ENCODE measurements around the gene UHRF2. TPM values are rescaled to one million over a fixed set of nuclear protein-coding genes. Genes with fewer than 3 reads are reported as not detected.

Gene UHRF2
- total and polyA plus RNA-seq, 2 donors (not counting 3 experiments of a cell fraction or from before 2014, with no cell fraction given): 63.5 to 101 TPM

GRCh38 chr9:6444128-6444527 lies 31.1 kb downstream of the UHRF2 start:
- ChIA-PET POLR2A (no interaction called here), CTCF (interaction anchor here (1.0 to 1.6 kb wide), 2 partner anchors 13 to 22 kb away, joined by 3 read pairs; no protein-coding TSS in a partner anchor)
- H3K4me3 ChIP-seq (replicated peaks in 1 of 3; ENCODE audit: insufficient read depth in 1 of 3, low read depth in 1 of 3, low read length in 3 of 3): no peak overlapping the region
- H3K9me1 ChIP-seq (replicated peaks; ENCODE audit: control insufficient read depth, extremely low read depth, insufficient read depth, low read length): no peaks in the 10 kb centered on the region
- no peak overlapping the region for H3K4me2 ChIP-seq (ENCODE audit: insufficient read depth, low read length)
- no peak overlapping the region for H3K27ac ChIP-seq (ENCODE audit: insufficient read depth, low read depth, low read length)
- no peaks in the 10 kb centered on the region for H3K27me3 ChIP-seq (ENCODE audit: control insufficient read depth in 2 of 2, insufficient read depth in 2 of 2, low read length in 2 of 2)
- H4K20me1 ChIP-seq (replicated peaks; ENCODE audit: control insufficient read depth, extremely low read depth, insufficient read depth, low read length): peaks cover 7% of the 10 kb centered on the region
- peaks cover 2 to 4% of the 10 kb centered on the region in 2 experiments for H3K36me3 ChIP-seq (ENCODE audit: control insufficient read depth in 2 of 2, extremely low read depth in 1 of 2, insufficient read depth in 2 of 2, low read length in 2 of 2)
- BruUV-seq (replicated peaks): no TSS peak
- no peak for TF ChIP-seq GATA2 (IDR thresholded peaks at IDR 0.05; ENCODE audit: insufficient read depth, insufficient read length, low read depth, low read length)
- TF ChIP-seq FOS (IDR thresholded peaks at IDR 0.05; ENCODE audit: borderline replicate concordance, insufficient read depth, low read length): no peak
- no peak for TF ChIP-seq EZH2 (IDR thresholded peaks at IDR 0.05; ENCODE audit: borderline replicate concordance, low read depth, low read length, severe bottlenecking)
- no peak for TF ChIP-seq JUN (IDR thresholded peaks at IDR 0.05; ENCODE audit: borderline replicate concordance, insufficient read depth, insufficient read length, low read depth)
- no peak for TF ChIP-seq POLR2A (IDR thresholded peaks at IDR 0.05; ENCODE audit: low read depth, low read length)
- no peak for TF ChIP-seq CTCF (IDR thresholded peaks at IDR 0.05; ENCODE audit: extremely low read depth in 1 of 2, insufficient read depth in 1 of 2, low read depth in 1 of 2, low read length in 2 of 2)
- no peak for TF ChIP-seq POLR2AphosphoS5 (IDR thresholded peaks at IDR 0.05; ENCODE audit: insufficient read depth, low read depth, low read length)
- TF ChIP-seq MYC (IDR thresholded peaks at IDR 0.05; ENCODE audit: low read depth, low read length): no peak
- no peak for TF ChIP-seq MAX (IDR thresholded peaks at IDR 0.05; ENCODE audit: insufficient read depth, insufficient read length)
- FAIRE-seq: no peak
- peaks cover 100% of the 10 kb centered on the region for H3K79me2 ChIP-seq (ENCODE audit: control insufficient read depth, insufficient read depth, low read length)
- dilution Hi-C loops (cut with MboI; ENCODE audit: extremely low pct_ligation_motif_present, low sequenced_read_pairs): no loop called here
- peaks cover 17% of the 10 kb centered on the region for H3K4me1 ChIP-seq (ENCODE audit: control insufficient read depth, extremely low read depth, insufficient read depth, low read length)
- no peaks in the 10 kb centered on the region for H3K9me3 ChIP-seq (replicated peaks; ENCODE audit: control insufficient read depth, insufficient read depth, low read length)
- H3K9ac ChIP-seq (replicated peaks; ENCODE audit: extremely low read depth, insufficient read depth, low read length): no peak overlapping the region
- no peak for DNase-seq (ENCODE audit: low read depth, low spot score)
- H2AFZ ChIP-seq (ENCODE audit: low read depth, low read length): no peak overlapping the region
- intact Hi-C loops (cut with micrococcal nuclease): no loop called here
